H1 (cell line): Measurements from ENCODE around the gene FSD1L. TPM values are rescaled to one million over a fixed set of nuclear protein-coding genes. Genes with fewer than 3 reads are reported as not detected.

ENCODE experiments used
- CTCF ChIA-PET: fragments of 300-600 bp; sonication (Branson Sonifier 250); formaldehyde crosslinking; loops from one replicate; lab custom pipeline; 2021; ENCODE audit not compliant: partially characterized antibody; lab: Charles Lee
- POLR2A ChIA-PET: fragments of 300-600 bp; sonication (Branson Sonifier 250); formaldehyde crosslinking; loops from one replicate; lab custom pipeline; 2021; ENCODE audit warnings: inconsistent platforms; ENCODE audit not compliant: partially characterized antibody; lab: Charles Lee
- DNase-seq, 2 experiments: peaks; one replicate each; pipeline versions ENCODE4 v3.0.0 to v3.0.0-alpha.2; 2010 to 2022; ENCODE audit warnings: low spot score in 2 of 2, low read depth in 1 of 2, mixed read lengths in 1 of 2
- FAIRE-seq: peaks from 2 replicates; lab custom pipeline; 2011; peaks lifted over from hg19 to GRCh38; lab: Jason Lieb, UNC
- H2AFZ ChIP-seq: 2 replicates; pipeline ENCODE4 v1.8.1; 2012; ENCODE audit warnings: low read length, inconsistent platforms
- H2AK5ac ChIP-seq: 2 replicates; pipeline ENCODE4 v1.6.1; 2013; ENCODE audit warnings: low read depth, low read length
- H2BK120ac ChIP-seq: replicated peaks from 2 replicates; pipeline ENCODE3; 2013; ENCODE audit warnings: low read depth, low read length, inconsistent platforms
- H2BK12ac ChIP-seq: 2 replicates; pipeline ENCODE4 v1.6.1; 2013; ENCODE audit warnings: low read depth, low read length
- H2BK15ac ChIP-seq: 2 replicates; pipeline ENCODE4 v1.6.1; 2013; ENCODE audit warnings: low read length
- H2BK20ac ChIP-seq: 2 replicates; pipeline ENCODE4 v1.6.1; 2013; ENCODE audit warnings: low read length
- H2BK5ac ChIP-seq: 2 replicates; pipeline ENCODE4 v1.6.1; 2013; ENCODE audit warnings: low read depth, low read length
- H3K14ac ChIP-seq: 2 replicates; pipeline ENCODE4 v1.6.1; 2013; ENCODE audit warnings: inconsistent platforms; ENCODE audit not compliant: insufficient read length
- H3K18ac ChIP-seq: 2 replicates; pipeline ENCODE4 v1.6.1; 2013; ENCODE audit warnings: low read length; ENCODE audit errors: extremely low read depth
- H3K23ac ChIP-seq: 2 replicates; pipeline ENCODE4 v1.6.1; 2013; ENCODE audit warnings: inconsistent platforms; ENCODE audit not compliant: insufficient read length
- H3K23me2 ChIP-seq: 2 replicates; pipeline ENCODE4 v1.6.1; 2013; ENCODE audit warnings: low read depth, low read length
- H3K27ac ChIP-seq: 2 replicates; pipeline ENCODE4 v1.6.1; 2011; ENCODE audit warnings: low read depth, low read length, inconsistent platforms
- H3K27me3 ChIP-seq, 4 experiments: replicated peaks in 1 of 4; 1 replicate in 1 of 4; 2 replicates in 3 of 4; pipeline versions ENCODE4 v1.6.1 to v1.8.1; 2011 to 2013; ENCODE audit warnings: low read length in 3 of 4, mild to moderate bottlenecking in 3 of 4, inconsistent platforms in 2 of 4, mixed read lengths in 2 of 4, moderate library complexity in 1 of 4; ENCODE audit not compliant: control insufficient read depth in 3 of 4, insufficient read depth in 3 of 4; ENCODE audit errors: extremely low read depth in 1 of 4
- H3K36me3 ChIP-seq, 4 experiments: 2 replicates each; pipeline versions ENCODE4 v1.6.1 to v1.8.1; 2011 to 2013; ENCODE audit warnings: mild to moderate bottlenecking in 4 of 4, low read length in 3 of 4, moderate library complexity in 2 of 4, control low read depth in 1 of 4, inconsistent platforms in 1 of 4; ENCODE audit not compliant: insufficient read depth in 4 of 4, control insufficient read depth in 2 of 4
- H3K4ac ChIP-seq: replicated peaks from 2 replicates; pipeline ENCODE3; 2013; ENCODE audit warnings: low read length, low read depth, mixed read lengths, inconsistent platforms; ENCODE audit not compliant: insufficient read length
- H3K4me1 ChIP-seq, 4 experiments: replicated peaks in 1 of 4; 1 replicate in 1 of 4; 2 replicates in 3 of 4; pipeline versions ENCODE4 v1.6.1 to v1.8.1; 2011 to 2013; ENCODE audit warnings: low read length in 3 of 4, inconsistent platforms in 2 of 4, mixed read lengths in 1 of 4; ENCODE audit not compliant: insufficient read depth in 4 of 4, control insufficient read depth in 3 of 4
- H3K4me2 ChIP-seq, 2 experiments: 2 replicates each; pipeline versions ENCODE4 v1.6.1 to v1.8.1; 2011 to 2013; ENCODE audit warnings: low read depth in 2 of 2, low read length in 2 of 2, control low read depth in 1 of 2, inconsistent platforms in 1 of 2, mild to moderate bottlenecking in 1 of 2; ENCODE audit not compliant: insufficient read depth in 1 of 2
- H3K4me3 ChIP-seq, 4 experiments: fragments of 200-600, 300-600 bp in 1 of 4; sonication (generic), shearing (Covaris generic), sonication (Bioruptor Twin) in 1 of 4; 2 replicates each; pipeline versions ENCODE4 v1.5.1 to v1.8.1; 2011 to 2016; ENCODE audit warnings: low read length in 4 of 4, low read depth in 3 of 4, control low read depth in 2 of 4, inconsistent platforms in 2 of 4, mild to moderate bottlenecking in 2 of 4, mixed read lengths in 1 of 4, moderate library complexity in 1 of 4; ENCODE audit not compliant: insufficient read depth in 2 of 4; ENCODE audit errors: extremely low read depth in 1 of 4
- H3K56ac ChIP-seq: replicated peaks from 2 replicates; pipeline ENCODE3; 2013; ENCODE audit warnings: low read depth, mild to moderate bottlenecking, mixed read lengths, low read length, inconsistent platforms; ENCODE audit not compliant: insufficient read length
- H3K79me1 ChIP-seq: 2 replicates; pipeline ENCODE4 v1.6.1; 2013; ENCODE audit warnings: low read depth, low read length, control low read depth
- H3K79me2 ChIP-seq, 2 experiments: 2 replicates each; pipeline versions ENCODE4 v1.6.1 to v1.8.1; 2012 to 2013; ENCODE audit warnings: low read length in 2 of 2, mild to moderate bottlenecking in 2 of 2, inconsistent platforms in 1 of 2; ENCODE audit not compliant: insufficient read depth in 2 of 2, control insufficient read depth in 1 of 2
- H3K9ac ChIP-seq, 4 experiments: replicated peaks in 1 of 4; 1 replicate in 1 of 4; 2 replicates in 3 of 4; pipeline versions ENCODE4 v1.6.1 to v1.8.1; 2011 to 2013; ENCODE audit warnings: low read depth in 3 of 4, low read length in 3 of 4, control low read depth in 2 of 4, mild to moderate bottlenecking in 2 of 4, moderate library complexity in 2 of 4, inconsistent platforms in 1 of 4; ENCODE audit errors: extremely low read depth in 1 of 4
- H3K9me3 ChIP-seq, 2 experiments: 2 replicates each; pipeline versions ENCODE4 v1.6.1 to v1.8.1; 2012 to 2013; ENCODE audit warnings: mild to moderate bottlenecking in 2 of 2, moderate library complexity in 2 of 2, control low read depth in 1 of 2, inconsistent platforms in 1 of 2, low read depth in 1 of 2, low read length in 1 of 2, mixed read lengths in 1 of 2; ENCODE audit not compliant: insufficient read depth in 2 of 2
- H4K20me1 ChIP-seq, 2 experiments: replicated peaks in 1 of 2; 2 replicates each; pipeline versions ENCODE3 to v1.8.1; 2011 to 2013; ENCODE audit warnings: inconsistent platforms in 2 of 2, low read length in 2 of 2, mild to moderate bottlenecking in 1 of 2; ENCODE audit not compliant: insufficient read depth in 2 of 2, control insufficient read depth in 1 of 2
- H4K5ac ChIP-seq: 2 replicates; pipeline ENCODE4 v1.6.1; 2013; ENCODE audit warnings: low read length, low read depth, mixed read lengths, inconsistent platforms; ENCODE audit not compliant: insufficient read length
- H4K8ac ChIP-seq: 2 replicates; pipeline ENCODE4 v1.8.0; 2013; ENCODE audit warnings: mild to moderate bottlenecking, moderate library complexity, low read length, inconsistent platforms; ENCODE audit not compliant: insufficient read depth; ENCODE audit errors: extremely low read depth
- H4K91ac ChIP-seq: replicated peaks from 2 replicates; pipeline ENCODE3; 2013; ENCODE audit warnings: low read length, mixed read lengths, inconsistent platforms; ENCODE audit not compliant: insufficient read length
- BCL11A ChIP-seq, 2 experiments: IDR thresholded peaks; one replicate each; pipeline ENCODE4 v1.6.1; 2011; ENCODE audit warnings: low read depth in 2 of 2, low read length in 2 of 2, mild to moderate bottlenecking in 2 of 2
- WGBS, 2 experiments: shearing (Covaris generic) in 1 of 2; methylation state at CpG; one replicate each; pipeline versions ENCODE4 v1.1.6 to v1.1.7; 2013 to 2015; ENCODE audit warnings: low lambda C conversion rate in 2 of 2, mixed read lengths in 2 of 2, inconsistent platforms in 1 of 2, low coverage in 1 of 2, missing lambda C conversion rate in 1 of 2; ENCODE audit not compliant: insufficient replicate concordance in 2 of 2, insufficient coverage in 1 of 2, insufficient read length in 1 of 2; ENCODE audit errors: extremely low coverage in 1 of 2, missing lambda C conversion rate in 1 of 2; 5-methylcytosine and 5-hydroxymethylcytosine counted together
- polyA plus RNA-seq, 7 experiments: library from polyadenylated mRNA; depleted of rRNA in 3 of 7; stranded (reverse) in 5 of 7; unstranded in 2 of 7; fragments of >200 nt in 5 of 7; fragments of 200-250 nt in 2 of 7; gene quantifications; 1 replicate in 5 of 7; 2 replicates in 1 of 7; 4 replicates in 1 of 7; pipeline versions ENCODE4 v1.2.1 to v1.2.3, GENCODE V29; 2011 to 2013; ENCODE audit warnings: missing spikeins in 2 of 7, mixed read lengths in 2 of 7
- total RNA-seq: library from RNA; stranded (reverse); fragmentation: NEBNext Ultra II Directional; extraction: Animal tissue kit (Norgen Biotek cat#: 25700); gene quantifications from 2 replicates; pipeline ENCODE4 v1.2.1, GENCODE V29; 2021

FSD1L gene
- total and polyA plus RNA-seq, 2 of the 8 experiments (the other 6 are each of a cell fraction or from before 2014, with no cell fraction given): 0.91 to 4.8 TPM

DNA sequence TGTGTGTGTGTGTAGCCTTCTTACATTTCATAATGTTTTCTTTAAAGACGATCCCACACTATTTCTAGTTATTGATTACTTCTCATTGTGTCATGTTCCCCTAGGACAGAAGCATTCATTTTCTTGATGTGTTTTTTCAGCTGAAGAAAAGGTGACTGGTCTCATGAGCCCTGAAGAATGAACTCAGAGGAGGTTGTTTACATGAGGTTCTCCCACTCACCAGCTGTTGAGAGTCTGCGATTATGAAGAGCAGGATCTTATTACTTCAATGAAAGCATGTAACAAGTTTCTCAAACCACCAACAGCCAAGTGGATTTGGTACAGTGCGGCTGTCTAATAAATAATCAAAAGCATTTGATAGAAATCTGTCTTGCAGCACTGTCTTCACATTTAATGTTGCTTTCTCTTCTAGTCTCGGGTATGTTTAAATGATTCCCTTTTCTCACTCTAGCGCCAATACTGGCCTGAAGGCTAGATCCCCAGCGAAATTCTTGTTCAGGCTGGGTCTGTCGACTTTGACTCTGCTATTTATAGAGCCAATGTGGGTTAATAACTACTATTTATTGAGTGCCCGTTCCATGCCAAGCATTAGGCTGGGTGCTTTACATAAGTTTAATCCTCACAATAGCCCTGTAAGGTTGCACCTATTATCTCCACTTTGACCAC lies 9.6 kb upstream of the FSD1L start:
- Histone ChIP-seq H3K4me3 (no peak overlapping the region), H3K4me2 (no peak overlapping the region)
- DNase-seq: no peak
- TF ChIP-seq BCL11A (IDR thresholded peaks at IDR 0.05; ENCODE audit: low read depth in 2 of 2, low read length in 2 of 2): no peak

More for the DNA sequence above, 9.6 kb upstream of the FSD1L start:
- Histone ChIP-seq H4K5ac (no peak overlapping the region), H2BK20ac (no peak overlapping the region), H3K79me2 (no peaks in the 10 kb centered on the region), H3K79me1 (no peaks in the 10 kb centered on the region), H3K27ac (no peak overlapping the region), H4K91ac (no peak overlapping the region), H2BK15ac (no peak overlapping the region), H3K23me2 (no peaks in the 10 kb centered on the region), H2AFZ (no peak overlapping the region), H2AK5ac (no peak overlapping the region), H3K27me3 (no peaks in the 10 kb centered on the region), H3K4ac (no peak overlapping the region), H3K9me3 (no peaks in the 10 kb centered on the region; a peak in 1 of 4 replicates), H3K9ac (no peak overlapping the region), H3K14ac (no peak overlapping the region), H3K36me3 (no peaks in the 10 kb centered on the region), H2BK5ac (no peak overlapping the region), H3K4me1 (no peaks in the 10 kb centered on the region), H2BK12ac (no peak overlapping the region), H3K56ac (no peak overlapping the region), H4K8ac (no peak overlapping the region), H3K18ac (no peak overlapping the region), H4K20me1 (no peaks in the 10 kb centered on the region), H2BK120ac (no peak overlapping the region), H3K23ac (no peak overlapping the region)
- FAIRE-seq: no peak
- WGBS, 2 experiments: 90% methylated on average over 8 of the region's 8 CpGs; no CpG with 5 or more reads in 1 of the 2 experiments
- ChIA-PET CTCF (interaction anchor here (0.5 to 1.3 kb wide), 2 partner anchors 9 to 439 kb away, joined by 3 read pairs; no protein-coding TSS in a partner anchor), POLR2A (no interaction called here)
